HepG2 (cell line): ENCODE measurements around the gene ZNF121. TPM values are rescaled to one million over a fixed set of nuclear protein-coding genes. Genes with fewer than 3 reads are reported as not detected.
A peak's percentile ranks its signal among the peaks of the same experiment; 100 is the strongest.

Source experiments
- ASH2L ChIP-seq: fragments of 300-600, 200-600 bp; sonication (generic); IDR thresholded peaks from 2 replicates; pipeline ENCODE4 v1.7.0; 2017; ENCODE audit warnings: low read depth, mild to moderate bottlenecking, moderate library complexity, mixed read lengths, low read length; ENCODE audit not compliant: insufficient read length
- SOX6 ChIP-seq, 2 experiments: fragments of 450-650 bp in 1 of 2; sonication (generic) in 1 of 2; formaldehyde crosslinking in 1 of 2; IDR thresholded peaks; 2 replicates each; pipeline versions ENCODE4 v1.4.0 to v1.6.1; 2017 to 2020; ENCODE audit warnings: antibody characterized with exemption in 1 of 2, mild to moderate bottlenecking in 1 of 2, missing genetic modification reagents in 1 of 2
- ZKSCAN1 ChIP-seq: fragments of 150-350 bp; IDR thresholded peaks from 2 replicates; pipeline ENCODE4 v1.6.1; 2014; ENCODE audit warnings: low read length
- ZNF619 ChIP-seq: sonication (generic); formaldehyde crosslinking; IDR thresholded peaks from 2 replicates; pipeline ENCODE4 v1.4.0; 2020; ENCODE audit warnings: mild to moderate bottlenecking, missing genetic modification reagents
- ZNF674 ChIP-seq: sonication (generic); formaldehyde crosslinking; IDR thresholded peaks from 2 replicates; pipeline ENCODE4 v1.5.0; 2020; ENCODE audit warnings: low read depth, mild to moderate bottlenecking, missing genetic modification reagents
- polyA plus RNA-seq, 8 experiments: library from polyadenylated mRNA; depleted of rRNA in 3 of 8; stranded (reverse) in 7 of 8; unstranded in 1 of 8; fragments of >200 nt; fragmentation: Illumina TruSeq in 4 of 8; extraction: Trizol in 4 of 8; gene quantifications; 2 replicates each; pipeline versions ENCODE4 v1.2.1 to v1.2.3, GENCODE V29; 2011 to 2016; ENCODE audit warnings: low read depth in 4 of 8, missing spikeins in 1 of 8, mixed read lengths in 1 of 8; ENCODE audit not compliant: insufficient read depth in 1 of 8
- total RNA-seq, 5 experiments: library from RNA; depleted of rRNA; stranded (reverse); fragments of >200 nt; fragmentation: Illumina TruSeq; extraction: Trizol; gene quantifications; 2 replicates each; pipeline ENCODE4 v1.2.3, GENCODE V29; 2016; ENCODE audit warnings: low read depth in 1 of 5
- TF ChIP-seq, protein P1 (sequence below): sonication (generic); formaldehyde crosslinking; conservative IDR thresholded peaks from 2 replicates; pipeline ENCODE4 v1.4.0; 2020; ENCODE audit warnings: missing genetic modification reagents
- TF ChIP-seq, protein P2 (sequence below): sonication (generic); formaldehyde crosslinking; IDR thresholded peaks from 2 replicates; pipeline ENCODE4 v1.8.1; 2023; ENCODE audit warnings: mild to moderate bottlenecking, missing genetic modification reagents, borderline replicate concordance
- TF ChIP-seq, protein P3 (sequence below): sonication (generic); formaldehyde crosslinking; IDR thresholded peaks from 2 replicates; pipeline ENCODE4 v1.4.0; 2020; ENCODE audit warnings: missing genetic modification reagents
- TF ChIP-seq, protein P4 (sequence below): IDR thresholded peaks from 2 replicates; pipeline ENCODE4 v1.6.1; 2016; ENCODE audit warnings: control low read depth
- TF ChIP-seq, protein P5 (sequence below): sonication (generic); formaldehyde crosslinking; IDR thresholded peaks from 2 replicates; pipeline ENCODE4 v1.4.0; 2020; ENCODE audit warnings: missing genetic modification reagents
- TF ChIP-seq, protein P6 (sequence below): sonication (generic); formaldehyde crosslinking; IDR thresholded peaks from 2 replicates; pipeline ENCODE4 v1.4.0; 2020; ENCODE audit warnings: missing genetic modification reagents, borderline replicate concordance

The ZNF121 gene
- total and polyA plus RNA-seq, 2 of the 13 experiments (the other 11 are each of a cell fraction or from before 2014, with no cell fraction given), result 7.8 to 56.3 TPM

DNA sequence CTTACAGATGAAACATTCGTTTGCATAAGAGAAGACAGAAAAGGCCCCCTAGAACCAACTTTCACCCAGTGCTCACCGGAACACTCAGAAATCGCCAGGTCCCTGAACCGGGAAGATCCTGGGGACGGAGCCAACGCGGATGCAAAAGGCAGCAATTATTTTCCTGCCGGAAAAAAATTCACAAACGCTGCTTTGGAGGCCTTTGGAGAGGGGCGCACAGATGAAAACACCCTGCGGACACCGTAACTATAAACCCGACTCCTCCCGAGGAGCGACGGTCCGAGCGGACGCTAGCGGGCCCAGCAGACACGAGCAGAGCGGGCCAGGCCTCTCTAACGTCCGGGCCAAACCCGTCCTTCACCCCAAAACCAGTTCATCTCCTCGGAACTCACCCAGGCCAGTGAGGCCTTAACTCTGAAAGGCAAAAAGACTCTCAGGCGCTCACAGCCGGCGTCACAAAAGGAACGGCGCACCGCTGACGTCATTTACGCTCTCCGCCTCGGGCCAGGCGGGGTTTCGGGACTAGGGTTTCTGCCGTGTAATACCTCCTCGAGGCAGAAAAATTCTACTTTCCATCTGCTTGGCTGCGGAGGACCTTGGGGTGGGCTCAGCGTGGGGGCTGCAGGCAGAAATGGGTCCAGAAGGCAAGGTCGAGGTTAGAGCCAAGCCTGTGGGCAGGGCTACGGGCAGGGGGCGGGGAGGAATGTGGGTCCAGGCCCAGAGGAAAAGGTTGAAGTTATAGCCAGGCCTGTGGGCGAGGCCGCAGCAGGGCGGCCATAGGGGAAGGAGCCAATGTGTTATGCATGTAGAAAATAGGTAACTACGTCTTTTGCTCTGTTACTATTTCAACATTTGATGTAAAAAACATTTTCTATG, 45.9 kb downstream of the ZNF121 start, which contains the start of gene ZNF426 (continued):
- TF ChIP-seq ASH2L (peak; percentile 91), ZNF619 (CRISPR knock-in tag) (no peak), SOX6 (IDR thresholded peaks at IDR 0.05) (no peak), SOX6 (CRISPR knock-in tag; IDR thresholded peaks at IDR 0.05) (no peak), ZKSCAN1 (no peak), ZNF674 (CRISPR knock-in tag) (no peak)
- TF ChIP-seq, protein P1, sequence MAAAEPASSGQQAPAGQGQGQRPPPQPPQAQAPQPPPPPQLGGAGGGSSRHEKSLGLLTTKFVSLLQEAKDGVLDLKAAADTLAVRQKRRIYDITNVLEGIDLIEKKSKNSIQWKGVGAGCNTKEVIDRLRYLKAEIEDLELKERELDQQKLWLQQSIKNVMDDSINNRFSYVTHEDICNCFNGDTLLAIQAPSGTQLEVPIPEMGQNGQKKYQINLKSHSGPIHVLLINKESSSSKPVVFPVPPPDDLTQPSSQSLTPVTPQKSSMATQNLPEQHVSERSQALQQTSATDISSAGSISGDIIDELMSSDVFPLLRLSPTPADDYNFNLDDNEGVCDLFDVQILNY (CRISPR knock-in tag), result peak; percentile 19; the same call in 1 of the 2 replicates
- TF ChIP-seq, protein P2, sequence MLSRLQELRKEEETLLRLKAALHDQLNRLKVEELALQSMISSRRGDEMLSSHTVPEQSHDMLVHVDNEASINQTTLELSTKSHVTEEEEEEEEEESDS (CRISPR knock-in tag), result peak; percentile 48; the same call in 1 of the 2 replicates
- TF ChIP-seq, protein P3, sequence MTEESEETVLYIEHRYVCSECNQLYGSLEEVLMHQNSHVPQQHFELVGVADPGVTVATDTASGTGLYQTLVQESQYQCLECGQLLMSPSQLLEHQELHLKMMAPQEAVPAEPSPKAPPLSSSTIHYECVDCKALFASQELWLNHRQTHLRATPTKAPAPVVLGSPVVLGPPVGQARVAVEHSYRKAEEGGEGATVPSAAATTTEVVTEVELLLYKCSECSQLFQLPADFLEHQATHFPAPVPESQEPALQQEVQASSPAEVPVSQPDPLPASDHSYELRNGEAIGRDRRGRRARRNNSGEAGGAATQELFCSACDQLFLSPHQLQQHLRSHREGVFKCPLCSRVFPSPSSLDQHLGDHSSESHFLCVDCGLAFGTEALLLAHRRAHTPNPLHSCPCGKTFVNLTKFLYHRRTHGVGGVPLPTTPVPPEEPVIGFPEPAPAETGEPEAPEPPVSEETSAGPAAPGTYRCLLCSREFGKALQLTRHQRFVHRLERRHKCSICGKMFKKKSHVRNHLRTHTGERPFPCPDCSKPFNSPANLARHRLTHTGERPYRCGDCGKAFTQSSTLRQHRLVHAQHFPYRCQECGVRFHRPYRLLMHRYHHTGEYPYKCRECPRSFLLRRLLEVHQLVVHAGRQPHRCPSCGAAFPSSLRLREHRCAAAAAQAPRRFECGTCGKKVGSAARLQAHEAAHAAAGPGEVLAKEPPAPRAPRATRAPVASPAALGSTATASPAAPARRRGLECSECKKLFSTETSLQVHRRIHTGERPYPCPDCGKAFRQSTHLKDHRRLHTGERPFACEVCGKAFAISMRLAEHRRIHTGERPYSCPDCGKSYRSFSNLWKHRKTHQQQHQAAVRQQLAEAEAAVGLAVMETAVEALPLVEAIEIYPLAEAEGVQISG (CRISPR knock-in tag), result peak; percentile 85
- TF ChIP-seq, protein P4, sequence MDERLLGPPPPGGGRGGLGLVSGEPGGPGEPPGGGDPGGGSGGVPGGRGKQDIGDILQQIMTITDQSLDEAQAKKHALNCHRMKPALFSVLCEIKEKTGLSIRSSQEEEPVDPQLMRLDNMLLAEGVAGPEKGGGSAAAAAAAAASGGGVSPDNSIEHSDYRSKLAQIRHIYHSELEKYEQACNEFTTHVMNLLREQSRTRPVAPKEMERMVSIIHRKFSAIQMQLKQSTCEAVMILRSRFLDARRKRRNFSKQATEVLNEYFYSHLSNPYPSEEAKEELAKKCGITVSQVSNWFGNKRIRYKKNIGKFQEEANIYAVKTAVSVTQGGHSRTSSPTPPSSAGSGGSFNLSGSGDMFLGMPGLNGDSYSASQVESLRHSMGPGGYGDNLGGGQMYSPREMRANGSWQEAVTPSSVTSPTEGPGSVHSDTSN (CRISPR knock-in tag), result no peak
- TF ChIP-seq, protein P5, sequence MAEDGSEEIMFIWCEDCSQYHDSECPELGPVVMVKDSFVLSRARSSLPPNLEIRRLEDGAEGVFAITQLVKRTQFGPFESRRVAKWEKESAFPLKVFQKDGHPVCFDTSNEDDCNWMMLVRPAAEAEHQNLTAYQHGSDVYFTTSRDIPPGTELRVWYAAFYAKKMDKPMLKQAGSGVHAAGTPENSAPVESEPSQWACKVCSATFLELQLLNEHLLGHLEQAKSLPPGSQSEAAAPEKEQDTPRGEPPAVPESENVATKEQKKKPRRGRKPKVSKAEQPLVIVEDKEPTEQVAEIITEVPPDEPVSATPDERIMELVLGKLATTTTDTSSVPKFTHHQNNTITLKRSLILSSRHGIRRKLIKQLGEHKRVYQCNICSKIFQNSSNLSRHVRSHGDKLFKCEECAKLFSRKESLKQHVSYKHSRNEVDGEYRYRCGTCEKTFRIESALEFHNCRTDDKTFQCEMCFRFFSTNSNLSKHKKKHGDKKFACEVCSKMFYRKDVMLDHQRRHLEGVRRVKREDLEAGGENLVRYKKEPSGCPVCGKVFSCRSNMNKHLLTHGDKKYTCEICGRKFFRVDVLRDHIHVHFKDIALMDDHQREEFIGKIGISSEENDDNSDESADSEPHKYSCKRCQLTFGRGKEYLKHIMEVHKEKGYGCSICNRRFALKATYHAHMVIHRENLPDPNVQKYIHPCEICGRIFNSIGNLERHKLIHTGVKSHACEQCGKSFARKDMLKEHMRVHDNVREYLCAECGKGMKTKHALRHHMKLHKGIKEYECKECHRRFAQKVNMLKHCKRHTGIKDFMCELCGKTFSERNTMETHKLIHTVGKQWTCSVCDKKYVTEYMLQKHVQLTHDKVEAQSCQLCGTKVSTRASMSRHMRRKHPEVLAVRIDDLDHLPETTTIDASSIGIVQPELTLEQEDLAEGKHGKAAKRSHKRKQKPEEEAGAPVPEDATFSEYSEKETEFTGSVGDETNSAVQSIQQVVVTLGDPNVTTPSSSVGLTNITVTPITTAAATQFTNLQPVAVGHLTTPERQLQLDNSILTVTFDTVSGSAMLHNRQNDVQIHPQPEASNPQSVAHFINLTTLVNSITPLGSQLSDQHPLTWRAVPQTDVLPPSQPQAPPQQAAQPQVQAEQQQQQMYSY (CRISPR knock-in tag), result no peak
- TF ChIP-seq, protein P6, sequence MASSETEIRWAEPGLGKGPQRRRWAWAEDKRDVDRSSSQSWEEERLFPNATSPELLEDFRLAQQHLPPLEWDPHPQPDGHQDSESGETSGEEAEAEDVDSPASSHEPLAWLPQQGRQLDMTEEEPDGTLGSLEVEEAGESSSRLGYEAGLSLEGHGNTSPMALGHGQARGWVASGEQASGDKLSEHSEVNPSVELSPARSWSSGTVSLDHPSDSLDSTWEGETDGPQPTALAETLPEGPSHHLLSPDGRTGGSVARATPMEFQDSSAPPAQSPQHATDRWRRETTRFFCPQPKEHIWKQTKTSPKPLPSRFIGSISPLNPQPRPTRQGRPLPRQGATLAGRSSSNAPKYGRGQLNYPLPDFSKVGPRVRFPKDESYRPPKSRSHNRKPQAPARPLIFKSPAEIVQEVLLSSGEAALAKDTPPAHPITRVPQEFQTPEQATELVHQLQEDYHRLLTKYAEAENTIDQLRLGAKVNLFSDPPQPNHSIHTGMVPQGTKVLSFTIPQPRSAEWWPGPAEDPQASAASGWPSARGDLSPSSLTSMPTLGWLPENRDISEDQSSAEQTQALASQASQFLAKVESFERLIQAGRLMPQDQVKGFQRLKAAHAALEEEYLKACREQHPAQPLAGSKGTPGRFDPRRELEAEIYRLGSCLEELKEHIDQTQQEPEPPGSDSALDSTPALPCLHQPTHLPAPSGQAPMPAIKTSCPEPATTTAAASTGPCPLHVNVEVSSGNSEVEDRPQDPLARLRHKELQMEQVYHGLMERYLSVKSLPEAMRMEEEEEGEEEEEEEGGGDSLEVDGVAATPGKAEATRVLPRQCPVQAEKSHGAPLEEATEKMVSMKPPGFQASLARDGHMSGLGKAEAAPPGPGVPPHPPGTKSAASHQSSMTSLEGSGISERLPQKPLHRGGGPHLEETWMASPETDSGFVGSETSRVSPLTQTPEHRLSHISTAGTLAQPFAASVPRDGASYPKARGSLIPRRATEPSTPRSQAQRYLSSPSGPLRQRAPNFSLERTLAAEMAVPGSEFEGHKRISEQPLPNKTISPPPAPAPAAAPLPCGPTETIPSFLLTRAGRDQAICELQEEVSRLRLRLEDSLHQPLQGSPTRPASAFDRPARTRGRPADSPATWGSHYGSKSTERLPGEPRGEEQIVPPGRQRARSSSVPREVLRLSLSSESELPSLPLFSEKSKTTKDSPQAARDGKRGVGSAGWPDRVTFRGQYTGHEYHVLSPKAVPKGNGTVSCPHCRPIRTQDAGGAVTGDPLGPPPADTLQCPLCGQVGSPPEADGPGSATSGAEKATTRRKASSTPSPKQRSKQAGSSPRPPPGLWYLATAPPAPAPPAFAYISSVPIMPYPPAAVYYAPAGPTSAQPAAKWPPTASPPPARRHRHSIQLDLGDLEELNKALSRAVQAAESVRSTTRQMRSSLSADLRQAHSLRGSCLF (CRISPR knock-in tag), result 0 out of 2 replicates have a peak, but pooled peaks have one; percentile 54
